ENCODE data around the gene LIF. TPM values are rescaled to one million over a fixed set of nuclear protein-coding genes. Genes with fewer than 3 reads are reported as not detected.

LIF gene
- total and polyA plus RNA-seq, 7 donors = 0.28 to 10.3 (median 1.6) TPM

DNA sequence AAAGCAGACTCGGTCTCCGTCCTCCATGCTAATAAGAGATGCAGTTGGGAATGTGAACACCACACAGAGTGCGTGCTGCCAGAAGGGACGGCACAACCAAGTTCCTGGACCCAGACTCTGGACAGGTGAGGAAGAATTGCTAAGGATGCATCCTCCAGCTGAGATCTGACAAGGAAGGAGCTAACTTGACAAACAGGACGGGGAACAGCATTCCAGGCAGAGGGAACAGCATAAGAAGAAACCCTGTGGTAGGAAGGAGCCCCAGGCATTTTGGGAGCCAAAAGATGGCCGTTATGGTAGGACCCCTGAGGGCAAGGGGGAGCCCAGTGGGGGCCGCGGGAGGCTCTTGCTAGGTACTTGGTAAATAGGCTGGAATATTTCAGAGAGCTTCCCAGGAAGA, 14.1 kb upstream of the LIF start:
- TF ChIP-seq, protein P1, sequence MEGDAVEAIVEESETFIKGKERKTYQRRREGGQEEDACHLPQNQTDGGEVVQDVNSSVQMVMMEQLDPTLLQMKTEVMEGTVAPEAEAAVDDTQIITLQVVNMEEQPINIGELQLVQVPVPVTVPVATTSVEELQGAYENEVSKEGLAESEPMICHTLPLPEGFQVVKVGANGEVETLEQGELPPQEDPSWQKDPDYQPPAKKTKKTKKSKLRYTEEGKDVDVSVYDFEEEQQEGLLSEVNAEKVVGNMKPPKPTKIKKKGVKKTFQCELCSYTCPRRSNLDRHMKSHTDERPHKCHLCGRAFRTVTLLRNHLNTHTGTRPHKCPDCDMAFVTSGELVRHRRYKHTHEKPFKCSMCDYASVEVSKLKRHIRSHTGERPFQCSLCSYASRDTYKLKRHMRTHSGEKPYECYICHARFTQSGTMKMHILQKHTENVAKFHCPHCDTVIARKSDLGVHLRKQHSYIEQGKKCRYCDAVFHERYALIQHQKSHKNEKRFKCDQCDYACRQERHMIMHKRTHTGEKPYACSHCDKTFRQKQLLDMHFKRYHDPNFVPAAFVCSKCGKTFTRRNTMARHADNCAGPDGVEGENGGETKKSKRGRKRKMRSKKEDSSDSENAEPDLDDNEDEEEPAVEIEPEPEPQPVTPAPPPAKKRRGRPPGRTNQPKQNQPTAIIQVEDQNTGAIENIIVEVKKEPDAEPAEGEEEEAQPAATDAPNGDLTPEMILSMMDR (IDR thresholded peaks at IDR 0.05) = no peak
- no peak for TF ChIP-seq EP300 (IDR thresholded peaks at IDR 0.05)
- no peak for TF ChIP-seq POLR2A (IDR thresholded peaks at IDR 0.05)
- TF ChIP-seq POLR2AphosphoS5 (IDR thresholded peaks at IDR 0.05) = no peak
- WGBS, 2 donors = 91 to 93% methylated on average over 8 of the region's 8 CpGs
- H3K36me3 ChIP-seq = no peaks in the 10 kb centered on the region
- peaks cover 0 to 15% (median 9%) of the 10 kb centered on the region in 4 donors for H3K4me1 ChIP-seq
- no peaks in the 10 kb centered on the region for H3K27me3 ChIP-seq
- H3K27ac ChIP-seq = no peak overlapping the region
- intact Hi-C loops (cut with DNase I) = no loop called here
- H3K9me3 ChIP-seq = no peaks in the 10 kb centered on the region
- H3K4me3 ChIP-seq = no peak overlapping the region
- DNase-seq = no peak

- intact Hi-C loops (cut with DNase I) = no loop called here
- no peaks in the 10 kb centered on the region for H3K9me3 ChIP-seq
- 91% methylated on average over 11 of the region's 11 CpGs for WGBS, 2 donors
- H3K27ac ChIP-seq = no peak overlapping the region
- peaks cover 0 to 15% (median 10%) of the 10 kb centered on the region in 4 donors for H3K4me1 ChIP-seq
- H3K36me3 ChIP-seq = no peaks in the 10 kb centered on the region
- TF ChIP-seq EP300 (IDR thresholded peaks at IDR 0.05) (no peak), POLR2A (IDR thresholded peaks at IDR 0.05) (no peak), POLR2AphosphoS5 (IDR thresholded peaks at IDR 0.05) (no peak)
- TF ChIP-seq, protein P1 (IDR thresholded peaks at IDR 0.05) = no peak
- DNase-seq = no peak
- H3K27me3 ChIP-seq = no peaks in the 10 kb centered on the region
- H3K4me3 ChIP-seq = no peak overlapping the region
These were observed 13.7 kb upstream of the LIF start for GRCh38 chr22:30260276-30260675.

GRCh38 chr22:30254314-30254713, 7.8 kb upstream of the LIF start:
- H3K4me1 ChIP-seq = peaks cover 0 to 30% (median 25%) of the 10 kb centered on the region in 4 donors
- no peak overlapping the region for H3K27ac ChIP-seq
- H3K27me3 ChIP-seq = peaks cover 0 to 5% (median 0%) of the 10 kb centered on the region in 3 donors
- WGBS, 2 donors = 75 to 85% methylated on average over 6 of the region's 6 CpGs
- no peaks in the 10 kb centered on the region for H3K9me3 ChIP-seq
- intact Hi-C loops (cut with DNase I) = loop anchor here (2.0 kb wide), 1 partner anchor 146 kb away; no protein-coding TSS in a partner anchor
- H3K4me3 ChIP-seq = no peak overlapping the region
- TF ChIP-seq POLR2AphosphoS5 (IDR thresholded peaks at IDR 0.05) (no peak), EP300 (IDR thresholded peaks at IDR 0.05) (no peak), POLR2A (IDR thresholded peaks at IDR 0.05) (no peak)
- TF ChIP-seq, protein P1 (IDR thresholded peaks at IDR 0.05) = no peak
- H3K36me3 ChIP-seq = no peaks in the 10 kb centered on the region
- DNase-seq = no peak

- H3K27me3 ChIP-seq = peaks cover 0 to 11% (median 0%) of the 10 kb centered on the region in 3 donors
- H3K27ac ChIP-seq = peak overlapping the region in 1 of 4 donors; percentile 27
- WGBS, 2 donors = 11 to 40% methylated on average over 22 of the region's 22 CpGs
- H3K4me3 ChIP-seq = peak overlapping the region in 2 of 4 donors; percentile 3 to 13
- DNase-seq = no peak
- no peaks in the 10 kb centered on the region for H3K9me3 ChIP-seq
- peaks cover 0 to 30% (median 25%) of the 10 kb centered on the region in 4 donors for H3K4me1 ChIP-seq
- H3K36me3 ChIP-seq = no peaks in the 10 kb centered on the region
- intact Hi-C loops (cut with DNase I) = no loop called here
- no peak for TF ChIP-seq POLR2A (IDR thresholded peaks at IDR 0.05)
- TF ChIP-seq, protein P1 (IDR thresholded peaks at IDR 0.05) = no peak
- no peak for TF ChIP-seq POLR2AphosphoS5 (IDR thresholded peaks at IDR 0.05)
- no peak for TF ChIP-seq EP300 (IDR thresholded peaks at IDR 0.05)
These were observed 6.8 kb upstream of the LIF start for GRCh38 chr22:30253205-30253852.
